HepG2 (cell line): Measurements from ENCODE around the gene RBP5. TPM values are rescaled to one million over a fixed set of nuclear protein-coding genes. Genes with fewer than 3 reads are reported as not detected.

ENCODE experiments used
- ATRX ChIP-seq: sonication (generic); formaldehyde crosslinking; IDR thresholded peaks from 2 replicates; pipeline ENCODE4 v1.4.0; 2020; ENCODE audit warnings: missing genetic modification reagents, borderline replicate concordance
- CBFB ChIP-seq: sonication (generic); formaldehyde crosslinking; IDR thresholded peaks from 2 replicates; pipeline ENCODE4 v1.4.0; 2020; ENCODE audit warnings: missing genetic modification reagents
- EED ChIP-seq: sonication (generic); formaldehyde crosslinking; IDR thresholded peaks from 2 replicates; pipeline ENCODE4 v1.5.0; 2020; ENCODE audit warnings: mild to moderate bottlenecking, missing genetic modification reagents
- ETV5 ChIP-seq: IDR thresholded peaks from 2 replicates; pipeline ENCODE4 v1.6.1; 2018; ENCODE audit warnings: missing biosample characterization, missing genetic modification reagents, inconsistent platforms, borderline replicate concordance
- EZH2 ChIP-seq: conservative IDR thresholded peaks from 2 replicates; pipeline ENCODE4 v1.6.1; 2012; ENCODE audit warnings: mild to moderate bottlenecking, low read depth, low read length, moderate library complexity
- FOXO1 ChIP-seq: sonication (generic); formaldehyde crosslinking; IDR thresholded peaks from 2 replicates; pipeline ENCODE4 v1.4.0; 2020; ENCODE audit warnings: missing genetic modification reagents
- HDAC1 ChIP-seq: sonication (generic); formaldehyde crosslinking; IDR thresholded peaks from 2 replicates; pipeline ENCODE4 v1.5.1; 2020; ENCODE audit warnings: mild to moderate bottlenecking, missing genetic modification reagents
- HDAC2 ChIP-seq: sonication (generic); formaldehyde crosslinking; IDR thresholded peaks from 2 replicates; pipeline ENCODE4 v1.4.0; 2020; ENCODE audit warnings: missing genetic modification reagents
- KLF12 ChIP-seq: sonication (generic); formaldehyde crosslinking; IDR thresholded peaks from 2 replicates; pipeline ENCODE4 v1.4.0; 2020; ENCODE audit warnings: missing genetic modification reagents, borderline replicate concordance
- NFIC ChIP-seq: IDR thresholded peaks from 2 replicates; pipeline ENCODE4 v1.6.1; 2012; ENCODE audit warnings: mild to moderate bottlenecking, low read length, inconsistent platforms
- RARA ChIP-seq: IDR thresholded peaks from 2 replicates; pipeline ENCODE4 v1.6.1; 2016; ENCODE audit warnings: missing genetic modification reagents, missing compliant biosample characterization
- RFXANK ChIP-seq: IDR thresholded peaks from 2 replicates; pipeline ENCODE4 v1.6.1; 2016
- RXRA ChIP-seq: sonication (generic); formaldehyde crosslinking; IDR thresholded peaks from 2 replicates; pipeline ENCODE4 v1.5.1; 2020; ENCODE audit warnings: missing genetic modification reagents
- SCMH1 ChIP-seq: sonication (generic); formaldehyde crosslinking; IDR thresholded peaks from 2 replicates; pipeline ENCODE4 v1.9.0; 2021; ENCODE audit warnings: missing genetic modification reagents, mild to moderate bottlenecking, borderline replicate concordance
- THAP8 ChIP-seq: sonication (generic); formaldehyde crosslinking; IDR thresholded peaks from 2 replicates; pipeline ENCODE4 v1.5.1; 2020; ENCODE audit warnings: missing genetic modification reagents, mild to moderate bottlenecking, borderline replicate concordance
- ZNF432 ChIP-seq: sonication (generic); formaldehyde crosslinking; IDR thresholded peaks from 2 replicates; pipeline ENCODE4 v1.5.0; 2020; ENCODE audit warnings: missing genetic modification reagents, mild to moderate bottlenecking, borderline replicate concordance
- polyA plus RNA-seq, 8 experiments: library from polyadenylated mRNA; depleted of rRNA in 3 of 8; stranded (reverse) in 7 of 8; unstranded in 1 of 8; fragments of >200 nt; fragmentation: Illumina TruSeq in 4 of 8; extraction: Trizol in 4 of 8; gene quantifications; 2 replicates each; pipeline versions ENCODE4 v1.2.1 to v1.2.3, GENCODE V29; 2011 to 2016; ENCODE audit warnings: low read depth in 4 of 8, missing spikeins in 1 of 8, mixed read lengths in 1 of 8; ENCODE audit not compliant: insufficient read depth in 1 of 8
- total RNA-seq, 5 experiments: library from RNA; depleted of rRNA; stranded (reverse); fragments of >200 nt; fragmentation: Illumina TruSeq; extraction: Trizol; gene quantifications; 2 replicates each; pipeline ENCODE4 v1.2.3, GENCODE V29; 2016; ENCODE audit warnings: low read depth in 1 of 5
- TF ChIP-seq, protein P1 (sequence below): sonication (generic); formaldehyde crosslinking; IDR thresholded peaks from 2 replicates; pipeline ENCODE4 v1.4.0; 2020; ENCODE audit warnings: missing genetic modification reagents
- TF ChIP-seq, protein P2 (sequence below): sonication (generic); formaldehyde crosslinking; IDR thresholded peaks from 2 replicates; pipeline ENCODE4 v1.5.0; 2020; ENCODE audit warnings: mild to moderate bottlenecking, missing genetic modification reagents
- TF ChIP-seq, protein P3 (sequence below): sonication (generic); formaldehyde crosslinking; IDR thresholded peaks from 2 replicates; pipeline ENCODE4 v1.4.0; 2020; ENCODE audit warnings: missing genetic modification reagents

The RBP5 gene
- total and polyA plus RNA-seq, 2 of the 13 experiments (the other 11 are each of a cell fraction or from before 2014, with no cell fraction given), result 13.8 to 19.8 TPM

GRCh38 chr12:7123806-7124522 lies 4.7 kb downstream of the RBP5 start (continued):
- TF ChIP-seq, protein P1, sequence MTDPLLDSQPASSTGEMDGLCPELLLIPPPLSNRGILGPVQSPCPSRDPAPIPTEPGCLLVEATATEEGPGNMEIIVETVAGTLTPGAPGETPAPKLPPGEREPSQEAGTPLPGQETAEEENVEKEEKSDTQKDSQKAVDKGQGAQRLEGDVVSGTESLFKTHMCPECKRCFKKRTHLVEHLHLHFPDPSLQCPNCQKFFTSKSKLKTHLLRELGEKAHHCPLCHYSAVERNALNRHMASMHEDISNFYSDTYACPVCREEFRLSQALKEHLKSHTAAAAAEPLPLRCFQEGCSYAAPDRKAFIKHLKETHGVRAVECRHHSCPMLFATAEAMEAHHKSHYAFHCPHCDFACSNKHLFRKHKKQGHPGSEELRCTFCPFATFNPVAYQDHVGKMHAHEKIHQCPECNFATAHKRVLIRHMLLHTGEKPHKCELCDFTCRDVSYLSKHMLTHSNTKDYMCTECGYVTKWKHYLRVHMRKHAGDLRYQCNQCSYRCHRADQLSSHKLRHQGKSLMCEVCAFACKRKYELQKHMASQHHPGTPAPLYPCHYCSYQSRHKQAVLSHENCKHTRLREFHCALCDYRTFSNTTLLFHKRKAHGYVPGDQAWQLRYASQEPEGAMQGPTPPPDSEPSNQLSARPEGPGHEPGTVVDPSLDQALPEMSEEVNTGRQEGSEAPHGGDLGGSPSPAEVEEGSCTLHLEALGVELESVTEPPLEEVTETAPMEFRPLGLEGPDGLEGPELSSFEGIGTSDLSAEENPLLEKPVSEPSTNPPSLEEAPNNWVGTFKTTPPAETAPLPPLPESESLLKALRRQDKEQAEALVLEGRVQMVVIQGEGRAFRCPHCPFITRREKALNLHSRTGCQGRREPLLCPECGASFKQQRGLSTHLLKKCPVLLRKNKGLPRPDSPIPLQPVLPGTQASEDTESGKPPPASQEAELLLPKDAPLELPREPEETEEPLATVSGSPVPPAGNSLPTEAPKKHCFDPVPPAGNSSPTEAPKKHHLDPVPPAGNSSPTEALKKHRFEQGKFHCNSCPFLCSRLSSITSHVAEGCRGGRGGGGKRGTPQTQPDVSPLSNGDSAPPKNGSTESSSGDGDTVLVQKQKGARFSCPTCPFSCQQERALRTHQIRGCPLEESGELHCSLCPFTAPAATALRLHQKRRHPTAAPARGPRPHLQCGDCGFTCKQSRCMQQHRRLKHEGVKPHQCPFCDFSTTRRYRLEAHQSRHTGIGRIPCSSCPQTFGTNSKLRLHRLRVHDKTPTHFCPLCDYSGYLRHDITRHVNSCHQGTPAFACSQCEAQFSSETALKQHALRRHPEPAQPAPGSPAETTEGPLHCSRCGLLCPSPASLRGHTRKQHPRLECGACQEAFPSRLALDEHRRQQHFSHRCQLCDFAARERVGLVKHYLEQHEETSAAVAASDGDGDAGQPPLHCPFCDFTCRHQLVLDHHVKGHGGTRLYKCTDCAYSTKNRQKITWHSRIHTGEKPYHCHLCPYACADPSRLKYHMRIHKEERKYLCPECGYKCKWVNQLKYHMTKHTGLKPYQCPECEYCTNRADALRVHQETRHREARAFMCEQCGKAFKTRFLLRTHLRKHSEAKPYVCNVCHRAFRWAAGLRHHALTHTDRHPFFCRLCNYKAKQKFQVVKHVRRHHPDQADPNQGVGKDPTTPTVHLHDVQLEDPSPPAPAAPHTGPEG, result no peak
- TF ChIP-seq, protein P2, sequence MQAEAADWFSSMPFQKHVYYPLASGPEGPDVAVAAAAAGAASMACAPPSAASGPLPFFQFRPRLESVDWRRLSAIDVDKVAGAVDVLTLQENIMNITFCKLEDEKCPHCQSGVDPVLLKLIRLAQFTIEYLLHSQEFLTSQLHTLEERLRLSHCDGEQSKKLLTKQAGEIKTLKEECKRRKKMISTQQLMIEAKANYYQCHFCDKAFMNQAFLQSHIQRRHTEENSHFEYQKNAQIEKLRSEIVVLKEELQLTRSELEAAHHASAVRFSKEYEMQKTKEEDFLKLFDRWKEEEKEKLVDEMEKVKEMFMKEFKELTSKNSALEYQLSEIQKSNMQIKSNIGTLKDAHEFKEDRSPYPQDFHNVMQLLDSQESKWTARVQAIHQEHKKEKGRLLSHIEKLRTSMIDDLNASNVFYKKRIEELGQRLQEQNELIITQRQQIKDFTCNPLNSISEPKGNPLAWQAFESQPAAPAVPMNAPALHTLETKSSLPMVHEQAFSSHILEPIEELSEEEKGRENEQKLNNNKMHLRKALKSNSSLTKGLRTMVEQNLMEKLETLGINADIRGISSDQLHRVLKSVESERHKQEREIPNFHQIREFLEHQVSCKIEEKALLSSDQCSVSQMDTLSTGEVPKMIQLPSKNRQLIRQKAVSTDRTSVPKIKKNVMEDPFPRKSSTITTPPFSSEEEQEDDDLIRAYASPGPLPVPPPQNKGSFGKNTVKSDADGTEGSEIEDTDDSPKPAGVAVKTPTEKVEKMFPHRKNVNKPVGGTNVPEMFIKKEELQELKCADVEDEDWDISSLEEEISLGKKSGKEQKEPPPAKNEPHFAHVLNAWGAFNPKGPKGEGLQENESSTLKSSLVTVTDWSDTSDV (CRISPR knock-in tag), result no peak
- TF ChIP-seq HDAC1 (CRISPR knock-in tag) (peak; percentile 84; the same call in 1 of the 2 replicates), SCMH1 (CRISPR knock-in tag) (no peak), EZH2 (no peak), RFXANK (CRISPR knock-in tag) (no peak), CBFB (CRISPR knock-in tag) (0 out of 2 replicates have a peak, but pooled peaks have one; percentile 22), ZNF432 (no peak), RXRA (peak; percentile 94), ETV5 (CRISPR knock-in tag) (peak; percentile 43; the same call in 1 of the 2 replicates), KLF12 (CRISPR knock-in tag) (no peak), NFIC (peak; percentile 31; the same call in 1 of the 2 replicates), RARA (CRISPR knock-in tag) (peak; percentile 93), FOXO1 (0 out of 2 replicates have a peak, but pooled peaks have one; percentile 17), HDAC2 (CRISPR knock-in tag) (peak; percentile 71; the same call in 1 of the 2 replicates), EED (CRISPR knock-in tag) (no peak), THAP8 (CRISPR knock-in tag) (no peak), ATRX (CRISPR knock-in tag) (no peak)
- TF ChIP-seq, protein P3, sequence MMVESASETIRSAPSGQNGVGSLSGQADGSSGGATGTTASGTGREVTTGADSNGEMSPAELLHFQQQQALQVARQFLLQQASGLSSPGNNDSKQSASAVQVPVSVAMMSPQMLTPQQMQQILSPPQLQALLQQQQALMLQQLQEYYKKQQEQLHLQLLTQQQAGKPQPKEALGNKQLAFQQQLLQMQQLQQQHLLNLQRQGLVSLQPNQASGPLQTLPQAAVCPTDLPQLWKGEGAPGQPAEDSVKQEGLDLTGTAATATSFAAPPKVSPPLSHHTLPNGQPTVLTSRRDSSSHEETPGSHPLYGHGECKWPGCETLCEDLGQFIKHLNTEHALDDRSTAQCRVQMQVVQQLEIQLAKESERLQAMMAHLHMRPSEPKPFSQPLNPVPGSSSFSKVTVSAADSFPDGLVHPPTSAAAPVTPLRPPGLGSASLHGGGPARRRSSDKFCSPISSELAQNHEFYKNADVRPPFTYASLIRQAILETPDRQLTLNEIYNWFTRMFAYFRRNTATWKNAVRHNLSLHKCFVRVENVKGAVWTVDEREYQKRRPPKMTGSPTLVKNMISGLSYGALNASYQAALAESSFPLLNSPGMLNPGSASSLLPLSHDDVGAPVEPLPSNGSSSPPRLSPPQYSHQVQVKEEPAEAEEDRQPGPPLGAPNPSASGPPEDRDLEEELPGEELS (CRISPR knock-in tag), result peak; percentile 38; the same call in 1 of the 2 replicates
